Stimulated activated memory B cell treated with anti-CD40 and anti-IgM and Interleukin-4, amounts not matched to agents 10 μg/mL and 1 μg/mL and 100 μg/mL, for 72 hours (primary cell): ENCODE results near the gene PHYHIPL.
A peak's percentile ranks its signal among the peaks of the same experiment; 100 is the strongest.

Experiments
- ATAC-seq: fragments of 150-1000 bp; cut with Tn5 transposase; 2 replicates; pipeline ENCODE4 v1.10.0; 2021
- H3K27ac Mint-ChIP-seq: one replicate; pipeline ENCODE4 v1.8.0; 2022; ENCODE audit warnings: mild to moderate bottlenecking, mixed read lengths
- H3K27me3 Mint-ChIP-seq: one replicate; pipeline ENCODE4 v1.8.0; 2022; ENCODE audit warnings: mixed read lengths
- H3K36me3 Mint-ChIP-seq: one replicate; pipeline ENCODE4 v1.8.0; 2022; ENCODE audit warnings: mixed read lengths
- H3K4me1 Mint-ChIP-seq: one replicate; pipeline ENCODE4 v1.8.0; 2022; ENCODE audit warnings: mixed read lengths
- H3K4me3 Mint-ChIP-seq: one replicate; pipeline ENCODE4 v1.8.0; 2022; ENCODE audit warnings: mild to moderate bottlenecking, moderate library complexity, mixed read lengths
- H3K9me3 Mint-ChIP-seq: one replicate; pipeline ENCODE4 v1.8.0; 2022; ENCODE audit warnings: mixed read lengths

Gene PHYHIPL

GRCh38 chr10:59265141-59265540 is 88.7 kb downstream of the PHYHIPL start:
- H3K36me3 Mint-ChIP-seq, result no peaks in the 10 kb centered on the region
- no peaks in the 10 kb centered on the region for H3K4me1 Mint-ChIP-seq
- H3K4me3 Mint-ChIP-seq, result no peak overlapping the region
- no peak overlapping the region for H3K27ac Mint-ChIP-seq
- peaks cover 1% of the 10 kb centered on the region for H3K9me3 Mint-ChIP-seq
- H3K27me3 Mint-ChIP-seq, result no peaks in the 10 kb centered on the region
- no peak for ATAC-seq

GRCh38 chr10:59266321-59266720 is 89.9 kb downstream of the PHYHIPL start:
- no peaks in the 10 kb centered on the region for H3K27me3 Mint-ChIP-seq
- H3K27ac Mint-ChIP-seq, result no peak overlapping the region

DNA sequence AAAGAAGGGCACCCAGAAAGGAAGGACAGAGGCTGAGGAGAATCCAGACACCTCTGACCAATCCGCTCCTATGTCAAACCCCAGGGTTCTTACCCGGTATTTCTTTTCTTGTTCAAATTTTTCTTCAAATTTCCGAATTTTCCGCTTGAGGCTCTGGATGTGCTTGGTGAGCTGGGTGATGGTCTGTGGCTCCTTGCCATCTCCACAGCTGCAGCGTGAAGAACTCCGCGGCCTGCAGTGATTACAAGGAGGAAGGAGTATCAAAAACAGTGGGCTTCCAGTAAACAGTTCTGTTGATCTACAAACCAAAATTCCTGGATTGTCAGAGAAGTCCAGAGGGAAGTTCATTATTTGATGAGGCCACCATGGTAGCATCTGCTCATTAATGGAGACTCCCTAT is 92.0 kb downstream of the PHYHIPL start:
- Mint-ChIP-seq H3K36me3 (no peaks in the 10 kb centered on the region), H3K27me3 (no peaks in the 10 kb centered on the region), H3K4me3 (no peak overlapping the region), H3K9me3 (no peaks in the 10 kb centered on the region), H3K27ac (no peak overlapping the region), H3K4me1 (no peaks in the 10 kb centered on the region)
- no peak for ATAC-seq

More at GRCh38 chr10:59266321-59266720, 89.9 kb downstream of the PHYHIPL start:
- Mint-ChIP-seq H3K4me3 (no peak overlapping the region), H3K4me1 (no peaks in the 10 kb centered on the region), H3K9me3 (no peaks in the 10 kb centered on the region), H3K36me3 (no peaks in the 10 kb centered on the region)
- no peak for ATAC-seq

GRCh38 chr10:59269651-59270050 is 93.2 kb downstream of the PHYHIPL start:
- H3K36me3 Mint-ChIP-seq, result no peaks in the 10 kb centered on the region
- H3K9me3 Mint-ChIP-seq, result no peaks in the 10 kb centered on the region
- no peaks in the 10 kb centered on the region for H3K4me1 Mint-ChIP-seq
- ATAC-seq, result no peak
- H3K27me3 Mint-ChIP-seq, result no peaks in the 10 kb centered on the region
- no peak overlapping the region for H3K27ac Mint-ChIP-seq
- H3K4me3 Mint-ChIP-seq, result no peak overlapping the region

GRCh38 chr10:59270492-59270891 is 94.0 kb downstream of the PHYHIPL start:
- no peak overlapping the region for H3K27ac Mint-ChIP-seq
- no peaks in the 10 kb centered on the region for H3K36me3 Mint-ChIP-seq
- H3K4me1 Mint-ChIP-seq, result no peaks in the 10 kb centered on the region
- H3K9me3 Mint-ChIP-seq, result no peaks in the 10 kb centered on the region
- H3K27me3 Mint-ChIP-seq, result no peaks in the 10 kb centered on the region
- H3K4me3 Mint-ChIP-seq, result no peak overlapping the region
- no peak for ATAC-seq

DNA sequence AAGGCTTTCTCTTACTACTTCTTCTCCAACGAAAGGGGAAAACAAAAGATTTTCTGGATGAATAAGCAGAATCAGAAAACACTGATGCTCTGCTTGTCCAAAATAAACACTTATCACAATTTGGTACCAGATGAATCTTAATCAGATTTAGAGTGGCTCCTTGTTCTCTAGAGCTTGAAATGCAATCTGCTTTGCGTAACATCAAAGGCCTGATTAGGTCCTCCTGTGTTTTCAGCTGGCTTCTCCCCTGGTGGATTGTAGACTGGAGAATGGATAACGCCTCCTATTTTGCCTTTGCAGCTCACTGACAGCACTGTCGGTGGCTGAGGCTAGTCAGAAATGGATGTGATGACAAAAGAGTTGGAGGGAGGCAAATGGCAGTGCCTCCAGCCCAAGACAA is 94.7 kb downstream of the PHYHIPL start:
- no peaks in the 10 kb centered on the region for H3K36me3 Mint-ChIP-seq
- no peak overlapping the region for H3K27ac Mint-ChIP-seq
- no peak for ATAC-seq
- H3K4me1 Mint-ChIP-seq, result no peaks in the 10 kb centered on the region
- no peaks in the 10 kb centered on the region for H3K27me3 Mint-ChIP-seq
- H3K9me3 Mint-ChIP-seq, result peaks cover 1% of the 10 kb centered on the region
- no peak overlapping the region for H3K4me3 Mint-ChIP-seq

DNA sequence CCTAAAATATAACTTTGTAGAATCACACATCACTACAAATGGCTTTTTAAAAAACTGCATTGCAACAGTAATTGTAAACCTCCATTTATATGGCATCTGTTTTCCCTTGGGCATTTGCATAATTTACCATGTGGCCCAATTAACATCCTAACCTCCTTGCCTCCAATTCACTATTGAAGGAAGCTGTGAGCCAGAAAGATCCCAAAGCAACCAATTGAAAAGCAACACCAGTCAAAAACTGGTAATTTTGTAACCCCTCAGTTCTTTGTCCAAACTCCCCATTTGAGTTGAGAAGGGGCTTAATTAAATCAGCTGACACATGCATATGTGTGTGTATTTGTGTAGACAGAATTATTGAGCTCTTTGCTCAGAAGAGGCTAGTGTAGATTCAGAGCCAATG is 95.6 kb downstream of the PHYHIPL start:
- H3K9me3 Mint-ChIP-seq, result peaks cover 3% of the 10 kb centered on the region
- no peaks in the 10 kb centered on the region for H3K4me1 Mint-ChIP-seq
- H3K27ac Mint-ChIP-seq, result no peak overlapping the region
- H3K36me3 Mint-ChIP-seq, result no peaks in the 10 kb centered on the region
- no peak for ATAC-seq
- H3K4me3 Mint-ChIP-seq, result no peak overlapping the region
- H3K27me3 Mint-ChIP-seq, result no peaks in the 10 kb centered on the region

DNA sequence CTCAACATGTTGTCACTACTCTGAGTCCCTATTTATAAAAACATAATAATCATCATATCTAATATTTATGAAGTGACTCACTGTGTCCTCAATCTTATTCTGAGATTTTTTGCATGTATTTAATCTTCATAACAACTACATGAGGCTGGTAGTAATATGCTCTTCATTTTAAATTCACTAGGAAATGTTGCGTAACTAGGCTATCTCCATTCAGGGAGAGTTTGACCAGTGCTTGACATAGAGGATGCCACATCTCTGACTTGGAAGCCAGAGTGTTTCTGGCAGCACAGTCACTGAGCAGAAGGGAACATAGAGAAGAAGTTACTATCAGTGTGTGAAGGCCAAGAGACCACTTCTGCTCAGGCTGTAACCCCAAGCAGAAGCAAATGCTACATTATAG is 97.0 kb downstream of the PHYHIPL start:
- H3K27ac Mint-ChIP-seq, result no peak overlapping the region
- H3K4me3 Mint-ChIP-seq, result no peak overlapping the region
- no peaks in the 10 kb centered on the region for H3K36me3 Mint-ChIP-seq
- no peaks in the 10 kb centered on the region for H3K27me3 Mint-ChIP-seq
- no peaks in the 10 kb centered on the region for H3K4me1 Mint-ChIP-seq
- peaks cover 3% of the 10 kb centered on the region for H3K9me3 Mint-ChIP-seq
- ATAC-seq, result no peak

- no peaks in the 10 kb centered on the region for H3K36me3 Mint-ChIP-seq
- no peaks in the 10 kb centered on the region for H3K27me3 Mint-ChIP-seq
- H3K9me3 Mint-ChIP-seq, result peaks cover 3% of the 10 kb centered on the region
- no peak for ATAC-seq
- no peak overlapping the region for H3K4me3 Mint-ChIP-seq
- no peaks in the 10 kb centered on the region for H3K4me1 Mint-ChIP-seq
- H3K27ac Mint-ChIP-seq, result no peak overlapping the region
Observed at GRCh38 chr10:59276133-59276532, 99.7 kb downstream of the PHYHIPL start.

GRCh38 chr10:59276919-59277318 is 100.5 kb downstream of the PHYHIPL start:
- no peak overlapping the region for H3K4me3 Mint-ChIP-seq
- H3K9me3 Mint-ChIP-seq, result peaks cover 3% of the 10 kb centered on the region
- no peaks in the 10 kb centered on the region for H3K36me3 Mint-ChIP-seq
- no peak overlapping the region for H3K27ac Mint-ChIP-seq
- H3K4me1 Mint-ChIP-seq, result no peaks in the 10 kb centered on the region
- H3K27me3 Mint-ChIP-seq, result no peaks in the 10 kb centered on the region
- no peak for ATAC-seq

GRCh38 chr10:59279476-59279875 is 103.0 kb downstream of the PHYHIPL start:
- H3K4me1 Mint-ChIP-seq, result no peaks in the 10 kb centered on the region
- H3K9me3 Mint-ChIP-seq, result peaks cover 4% of the 10 kb centered on the region
- no peaks in the 10 kb centered on the region for H3K27me3 Mint-ChIP-seq
- no peak overlapping the region for H3K27ac Mint-ChIP-seq
- ATAC-seq, result no peak
- no peaks in the 10 kb centered on the region for H3K36me3 Mint-ChIP-seq
- H3K4me3 Mint-ChIP-seq, result no peak overlapping the region

DNA sequence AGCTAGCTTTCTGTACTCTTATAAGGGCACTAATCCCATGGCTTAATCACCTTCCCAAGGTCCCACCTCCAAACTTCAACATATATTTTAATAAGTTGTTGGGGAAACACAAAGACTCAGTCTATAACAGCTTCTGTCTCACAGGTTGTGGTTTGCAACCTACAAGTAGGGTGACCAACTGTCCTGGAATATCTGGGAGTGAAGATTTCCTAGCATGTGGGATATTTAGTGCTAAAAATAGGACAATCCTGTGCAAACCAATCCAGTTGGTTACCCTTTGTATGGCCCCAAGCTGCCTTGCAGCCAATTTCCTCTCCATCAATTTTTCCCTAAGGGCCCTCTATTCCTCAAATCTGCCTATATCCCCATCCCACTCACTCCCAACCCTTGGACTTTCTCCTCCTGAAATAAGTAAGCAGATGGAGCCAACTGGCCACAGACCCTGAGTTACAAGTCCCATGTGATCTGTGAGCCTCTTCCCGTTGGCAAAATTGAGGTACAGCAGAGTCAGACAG is 103.6 kb downstream of the PHYHIPL start:
- no peaks in the 10 kb centered on the region for H3K27me3 Mint-ChIP-seq
- no peaks in the 10 kb centered on the region for H3K36me3 Mint-ChIP-seq
- H3K27ac Mint-ChIP-seq, result no peak overlapping the region
- ATAC-seq, result no peak
- peaks cover 8% of the 10 kb centered on the region for H3K9me3 Mint-ChIP-seq
- H3K4me3 Mint-ChIP-seq, result no peak overlapping the region
- no peaks in the 10 kb centered on the region for H3K4me1 Mint-ChIP-seq

GRCh38 chr10:59281861-59282260 is 105.4 kb downstream of the PHYHIPL start:
- no peak for ATAC-seq
- H3K4me3 Mint-ChIP-seq, result no peak overlapping the region
- no peak overlapping the region for H3K27ac Mint-ChIP-seq
- H3K9me3 Mint-ChIP-seq, result peaks cover 6% of the 10 kb centered on the region
- no peaks in the 10 kb centered on the region for H3K4me1 Mint-ChIP-seq
- no peaks in the 10 kb centered on the region for H3K36me3 Mint-ChIP-seq
- no peaks in the 10 kb centered on the region for H3K27me3 Mint-ChIP-seq

DNA sequence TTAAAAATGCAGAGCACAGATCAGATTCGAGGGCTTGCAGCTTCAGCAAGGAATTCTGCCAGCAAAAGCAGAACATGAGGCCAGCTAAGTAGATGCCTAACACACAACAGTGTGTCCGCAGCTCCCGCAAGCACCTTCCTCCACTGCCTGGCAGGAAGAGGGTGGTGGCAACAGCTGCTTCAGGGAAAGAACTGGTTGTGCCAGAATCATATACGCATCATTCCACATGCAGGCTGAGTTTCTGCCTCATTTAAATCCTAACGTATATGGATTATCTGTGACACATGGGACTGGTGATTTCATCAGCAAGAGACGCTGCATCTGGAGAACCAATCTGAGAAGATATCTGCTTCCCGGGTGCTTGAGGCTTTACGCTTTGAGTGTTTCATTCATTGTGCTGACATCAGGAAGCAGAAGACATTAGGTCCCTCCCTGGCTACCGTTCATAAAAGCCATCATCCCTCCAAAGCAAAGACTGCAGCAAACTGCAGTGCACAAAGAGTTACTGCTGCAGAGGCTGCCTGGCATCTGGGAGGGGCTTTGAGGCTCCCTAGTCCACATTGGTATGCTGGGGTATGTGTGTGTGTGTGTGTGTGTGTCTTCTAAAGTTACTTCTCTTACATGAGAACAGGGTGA is 107.1 kb downstream of the PHYHIPL start:
- Mint-ChIP-seq H3K9me3 (peaks cover 6% of the 10 kb centered on the region), H3K27ac (no peak overlapping the region), H3K4me1 (no peaks in the 10 kb centered on the region), H3K36me3 (no peaks in the 10 kb centered on the region), H3K27me3 (no peaks in the 10 kb centered on the region), H3K4me3 (no peak overlapping the region)
- no peak for ATAC-seq

- H3K36me3 Mint-ChIP-seq, result no peaks in the 10 kb centered on the region
- H3K27ac Mint-ChIP-seq, result no peak overlapping the region
- H3K4me3 Mint-ChIP-seq, result no peak overlapping the region
- H3K27me3 Mint-ChIP-seq, result no peaks in the 10 kb centered on the region
- ATAC-seq, result peak; percentile 34
- H3K4me1 Mint-ChIP-seq, result no peaks in the 10 kb centered on the region
- peaks cover 6% of the 10 kb centered on the region for H3K9me3 Mint-ChIP-seq
Observed at GRCh38 chr10:59284118-59284975, 107.9 kb downstream of the PHYHIPL start.

- Mint-ChIP-seq H3K27ac (no peak overlapping the region), H3K4me1 (no peaks in the 10 kb centered on the region), H3K4me3 (no peak overlapping the region), H3K9me3 (peaks cover 6% of the 10 kb centered on the region), H3K27me3 (no peaks in the 10 kb centered on the region), H3K36me3 (no peaks in the 10 kb centered on the region)
- ATAC-seq, result no peak
Observed at GRCh38 chr10:59285073-59285472, 108.6 kb downstream of the PHYHIPL start.
